Skeletal muscle satellite cell (primary cell): Measurements from ENCODE around the gene IL36G. TPM values are rescaled to one million over a fixed set of nuclear protein-coding genes. Genes with fewer than 3 reads are reported as not detected.
"Not testable (repeated sequence)": the region's sequence is repeated elsewhere in the genome, so short reads cannot be mapped to it uniquely, and the experiment has no call there.

Experiments used
- H3K27me3 ChIP-seq: 2 replicates; pipeline ENCODE4 v1.7.0; 2013; ENCODE audit warnings: low read length; ENCODE audit not compliant: control insufficient read depth, insufficient read depth
- H3K36me3 ChIP-seq: 2 replicates; pipeline ENCODE4 v1.7.0; 2013; ENCODE audit warnings: mild to moderate bottlenecking, control low read depth, low read length; ENCODE audit not compliant: insufficient read depth
- H3K4me1 ChIP-seq: 2 replicates; pipeline ENCODE4 v1.7.0; 2013; ENCODE audit warnings: low read length; ENCODE audit not compliant: control insufficient read depth, insufficient read depth
- H3K4me2 ChIP-seq: 2 replicates; pipeline ENCODE4 v1.7.0; 2013; ENCODE audit warnings: mild to moderate bottlenecking, low read length
- H3K4me3 ChIP-seq: 2 replicates; pipeline ENCODE4 v1.7.0; 2013; ENCODE audit warnings: low read length
- H3K9ac ChIP-seq: 2 replicates; pipeline ENCODE4 v1.7.0; 2013; ENCODE audit warnings: mild to moderate bottlenecking, low read depth, low read length, moderate library complexity
- H3K9me3 ChIP-seq: replicated peaks from 2 replicates; pipeline ENCODE4 v1.7.0; 2013; ENCODE audit warnings: mild to moderate bottlenecking, control low read depth, low read length
- total RNA-seq: library from RNA; depleted of rRNA; stranded (reverse); fragments of >200 nt; gene quantifications from 2 replicates; pipeline ENCODE4 v1.2.3, GENCODE V29; 2012; rRNA removed

Gene IL36G
- not detected in 2 replicates for total RNA-seq

GRCh38 chr2:112977559-112978056 lies at the start of gene IL36G:
Gene IL36G (plus strand): TSS chr2:112978006. CDS start chr2:112978639, 633 bp downstream.
- Histone ChIP-seq H3K4me2 (no peak within 1 kb of the TSS), H3K9me3 (no peaks in the 10 kb centered on the region), H3K27me3 (peaks cover 43% of the 10 kb centered on the region), H3K36me3 (no peaks in the 10 kb centered on the region), H3K4me1 (no peaks in the 10 kb centered on the region), H3K4me3 (no peak within 1 kb of the TSS), H3K9ac (no peak within 1 kb of the TSS)

GRCh38 chr2:112933261-112933660 lies 44.5 kb upstream of the IL36G start:
- Histone ChIP-seq H3K9me3 (no peaks in the 10 kb centered on the region), H3K4me2 (no peak overlapping the region), H3K4me3 (no peak overlapping the region), H3K36me3 (no peaks in the 10 kb centered on the region), H3K27me3 (peaks cover 36% of the 10 kb centered on the region), H3K9ac (no peak overlapping the region), H3K4me1 (no peaks in the 10 kb centered on the region)

- H3K27me3 ChIP-seq: peaks cover 39% of the 10 kb centered on the region
- not testable (repeated sequence) for H3K9me3 ChIP-seq, H3K36me3 ChIP-seq, H3K4me2 ChIP-seq, H3K4me1 ChIP-seq, H3K4me3 ChIP-seq, H3K9ac ChIP-seq
Measured at GRCh38 chr2:112934117-112934516, 43.7 kb upstream of the IL36G start.

- Histone ChIP-seq H3K4me2 (no peak overlapping the region), H3K9ac (no peak overlapping the region)
Measured at GRCh38 chr2:112936927-112937232, 40.9 kb upstream of the IL36G start.

GRCh38 chr2:112938904-112939303 lies 38.9 kb upstream of the IL36G start:
- Histone ChIP-seq H3K4me3 (no peak overlapping the region), H3K9ac (no peak overlapping the region), H3K27me3 (peaks cover 40% of the 10 kb centered on the region), H3K9me3 (no peaks in the 10 kb centered on the region), H3K4me2 (no peak overlapping the region), H3K36me3 (no peaks in the 10 kb centered on the region), H3K4me1 (no peaks in the 10 kb centered on the region)

More at GRCh38 chr2:112936927-112937232, 40.9 kb upstream of the IL36G start:
- Histone ChIP-seq H3K4me3 (no peak overlapping the region), H3K36me3 (no peaks in the 10 kb centered on the region), H3K27me3 (peaks cover 51% of the 10 kb centered on the region), H3K4me1 (no peaks in the 10 kb centered on the region), H3K9me3 (no peaks in the 10 kb centered on the region)

GRCh38 chr2:112939425-112939824 lies 38.4 kb upstream of the IL36G start:
- Histone ChIP-seq H3K9ac (no peak overlapping the region), H3K4me3 (no peak overlapping the region), H3K27me3 (peaks cover 45% of the 10 kb centered on the region), H3K9me3 (no peaks in the 10 kb centered on the region), H3K36me3 (no peaks in the 10 kb centered on the region), H3K4me1 (no peaks in the 10 kb centered on the region), H3K4me2 (no peak overlapping the region)

GRCh38 chr2:112940859-112941625 lies 36.8 kb upstream of the IL36G start:
- H3K9me3 ChIP-seq: peaks cover 7% of the 10 kb centered on the region
- no peaks in the 10 kb centered on the region for H3K4me1 ChIP-seq
- H3K36me3 ChIP-seq: no peaks in the 10 kb centered on the region
- H3K4me2 ChIP-seq: no peak overlapping the region
- no peak overlapping the region for H3K9ac ChIP-seq
- no peak overlapping the region for H3K4me3 ChIP-seq
- H3K27me3 ChIP-seq: peaks cover 52% of the 10 kb centered on the region

- H3K4me2 ChIP-seq: no peak overlapping the region
- H3K4me3 ChIP-seq: no peak overlapping the region
- H3K27me3 ChIP-seq: peaks cover 57% of the 10 kb centered on the region
- H3K4me1 ChIP-seq: no peaks in the 10 kb centered on the region
- H3K9ac ChIP-seq: no peak overlapping the region
- peaks cover 7% of the 10 kb centered on the region for H3K9me3 ChIP-seq
- no peaks in the 10 kb centered on the region for H3K36me3 ChIP-seq
Measured at GRCh38 chr2:112941753-112942653, 35.8 kb upstream of the IL36G start.

- Histone ChIP-seq H3K4me3 (no peak overlapping the region), H3K9me3 (peaks cover 7% of the 10 kb centered on the region), H3K4me1 (no peaks in the 10 kb centered on the region), H3K9ac (no peak overlapping the region), H3K36me3 (no peaks in the 10 kb centered on the region), H3K27me3 (peaks cover 57% of the 10 kb centered on the region), H3K4me2 (no peak overlapping the region)
Measured at GRCh38 chr2:112942654-112943002, 35.2 kb upstream of the IL36G start.

- no peak overlapping the region for H3K4me2 ChIP-seq
- H3K36me3 ChIP-seq: no peaks in the 10 kb centered on the region
- H3K4me3 ChIP-seq: no peak overlapping the region
- no peaks in the 10 kb centered on the region for H3K4me1 ChIP-seq
- peaks cover 62% of the 10 kb centered on the region for H3K27me3 ChIP-seq
- no peak overlapping the region for H3K9ac ChIP-seq
- H3K9me3 ChIP-seq: peaks cover 7% of the 10 kb centered on the region
Measured at GRCh38 chr2:112944971-112945370, 32.8 kb upstream of the IL36G start.

GRCh38 chr2:112946086-112946485 lies 31.7 kb upstream of the IL36G start:
- Histone ChIP-seq H3K27me3 (peaks cover 62% of the 10 kb centered on the region), H3K4me3 (no peak overlapping the region), H3K9me3 (peaks cover 7% of the 10 kb centered on the region), H3K9ac (no peak overlapping the region), H3K4me2 (no peak overlapping the region), H3K4me1 (no peaks in the 10 kb centered on the region), H3K36me3 (no peaks in the 10 kb centered on the region)
